K562 (cell line): ENCODE results near the gene FBRS. TPM values are rescaled to one million over a fixed set of nuclear protein-coding genes. Genes with fewer than 3 reads are reported as not detected.

Experiments used
- CCNT2 ChIP-seq: IDR thresholded peaks from 2 replicates; pipeline ENCODE4 v1.6.1; 2011; ENCODE audit warnings: borderline replicate concordance, low read depth, mild to moderate bottlenecking, moderate library complexity, mixed read lengths, low read length; ENCODE audit not compliant: insufficient read length; ENCODE audit errors: extremely low read depth
- DDX20 ChIP-seq: fragments of 450-650 bp; IDR thresholded peaks from 2 replicates; pipeline ENCODE4 v1.6.1; 2016; ENCODE audit warnings: missing genetic modification characterization, low read depth, mild to moderate bottlenecking, missing compliant biosample characterization, moderate library complexity
- ETS2 ChIP-seq: IDR thresholded peaks from 2 replicates; pipeline ENCODE4 v1.6.1; 2016; ENCODE audit warnings: borderline replicate concordance, missing genetic modification characterization, mild to moderate bottlenecking, moderate library complexity, missing compliant biosample characterization; ENCODE audit not compliant: poor library complexity, severe bottlenecking
- EWSR1 ChIP-seq: fragments of 450-650 bp; IDR thresholded peaks from 2 replicates; pipeline ENCODE4 v1.6.1; 2018; ENCODE audit warnings: borderline replicate concordance, mild to moderate bottlenecking, low read depth, moderate library complexity; ENCODE audit not compliant: partially characterized antibody
- GTF2E2 ChIP-seq: fragments of 200-800 bp; sonication (Bioruptor generic); IDR thresholded peaks from 2 replicates; pipeline ENCODE4 v1.6.1; 2016; ENCODE audit warnings: missing genetic modification characterization, missing compliant biosample characterization
- HINFP ChIP-seq: fragments of 450-650 bp; conservative IDR thresholded peaks from 2 replicates; pipeline ENCODE4 v1.6.1; 2016; ENCODE audit warnings: missing genetic modification characterization, low read depth, mild to moderate bottlenecking, control low read depth, missing compliant biosample characterization
- HNRNPK ChIP-seq: fragments of 200-400 bp; formaldehyde crosslinking; IDR thresholded peaks from one replicate; pipeline ENCODE4 v1.6.1; 2018; ENCODE audit warnings: mild to moderate bottlenecking, low read depth, low read length; ENCODE audit not compliant: poor library complexity, severe bottlenecking
- KHSRP ChIP-seq: fragments of 450-650 bp; IDR thresholded peaks from 2 replicates; pipeline ENCODE4 v1.6.1; 2017
- KLF6 ChIP-seq: fragments of 250-450 bp; sonication (Bioruptor Pico); IDR thresholded peaks from 2 replicates; pipeline ENCODE4 v1.4.0; 2020; ENCODE audit warnings: mild to moderate bottlenecking, moderate library complexity, borderline replicate concordance
- MCM3 ChIP-seq: fragments of 450-650 bp; IDR thresholded peaks from 2 replicates; pipeline ENCODE4 v1.6.1; 2016
- MED1 ChIP-seq: sonication (generic); formaldehyde crosslinking; IDR thresholded peaks from 2 replicates; pipeline ENCODE4 v1.8.1; 2023; ENCODE audit warnings: missing genetic modification reagents, borderline replicate concordance
- MEIS2 ChIP-seq: fragments of 450-650 bp; IDR thresholded peaks from 2 replicates; pipeline ENCODE4 v1.6.1; 2014; ENCODE audit warnings: mild to moderate bottlenecking; ENCODE audit not compliant: partially characterized antibody
- MYC ChIP-seq, 2 experiments: fragments of 250-450 bp in 1 of 2; sonication (Bioruptor Pico) in 1 of 2; IDR thresholded peaks; 2 replicates each; pipeline versions ENCODE4 v1.5.1 to v1.6.1; 2012 to 2021; ENCODE audit warnings: low read depth in 2 of 2, borderline replicate concordance in 1 of 2, improper control_type of control experiment in 1 of 2, low read length in 1 of 2, mild to moderate bottlenecking in 1 of 2, moderate library complexity in 1 of 2
- NFE2L1 ChIP-seq: fragments of 450-650 bp; IDR thresholded peaks from 2 replicates; pipeline ENCODE4 v1.6.1; 2016; ENCODE audit warnings: missing genetic modification characterization, low read depth, mild to moderate bottlenecking, missing compliant biosample characterization, moderate library complexity, borderline replicate concordance
- RBM34 ChIP-seq: fragments of 200-400 bp; formaldehyde crosslinking; IDR thresholded peaks from 2 replicates; pipeline ENCODE4 v1.6.1; 2018; ENCODE audit warnings: low read length, borderline replicate concordance; ENCODE audit not compliant: insufficient read depth
- SPI1 ChIP-seq: IDR thresholded peaks from 2 replicates; pipeline ENCODE4 v1.6.1; 2011; ENCODE audit warnings: low read depth, low read length, control low read depth, borderline replicate concordance
- SREBF2 ChIP-seq: sonication (generic); formaldehyde crosslinking; IDR thresholded peaks from 2 replicates; pipeline ENCODE4 v1.4.0; 2020; ENCODE audit warnings: mild to moderate bottlenecking, missing genetic modification reagents
- STAG1 ChIP-seq: sonication (generic); formaldehyde crosslinking; IDR thresholded peaks from 2 replicates; pipeline ENCODE4 v1.5.0; 2020; ENCODE audit warnings: missing genetic modification reagents, borderline replicate concordance
- ZBTB34 ChIP-seq: fragments of 250-450 bp; sonication (Bioruptor Pico); IDR thresholded peaks from 2 replicates; pipeline ENCODE4 v1.8.0; 2021; ENCODE audit warnings: mild to moderate bottlenecking, moderate library complexity
- ZNF175 ChIP-seq: fragments of 200-800 bp; sonication (Bioruptor generic); IDR thresholded peaks from 2 replicates; pipeline ENCODE4 v1.6.1; 2016; ENCODE audit warnings: low read depth, mild to moderate bottlenecking, missing genetic modification characterization, missing compliant biosample characterization
- ZNF232 ChIP-seq: sonication (generic); formaldehyde crosslinking; IDR thresholded peaks from 2 replicates; pipeline ENCODE4 v1.8.0; 2022; ENCODE audit warnings: mild to moderate bottlenecking, missing genetic modification reagents
- ZNF445 ChIP-seq: fragments of 250-450 bp; sonication (Bioruptor Pico); IDR thresholded peaks from 2 replicates; pipeline ENCODE4 v1.4.0; 2020; ENCODE audit warnings: low read depth, mild to moderate bottlenecking, moderate library complexity
- ZNF830 ChIP-seq: fragments of 250-450 bp; sonication (Bioruptor Pico); IDR thresholded peaks from 2 replicates; pipeline ENCODE4 v1.5.0; 2021; ENCODE audit warnings: mild to moderate bottlenecking
- ZZZ3 ChIP-seq: fragments of 450-650 bp; IDR thresholded peaks from 2 replicates; pipeline ENCODE4 v1.6.1; 2016; ENCODE audit warnings: antibody characterized with exemption, mild to moderate bottlenecking, moderate library complexity
- polyA plus RNA-seq, 8 experiments: library from polyadenylated mRNA; depleted of rRNA in 4 of 8; stranded (reverse) in 5 of 8; unstranded in 3 of 8; fragments of >200 nt; fragmentation: Nextera tagmentation in 2 of 8; fragmentation: Illumina TruSeq in 1 of 8; extraction: Ambion mirVana in 2 of 8; extraction: Trizol in 1 of 8; gene quantifications; 2 replicates each; pipeline versions ENCODE4 v1.2.1 to v1.2.3, GENCODE V29; 2011 to 2014; ENCODE audit warnings: inconsistent platforms in 1 of 8, missing spikeins in 1 of 8
- total RNA-seq, 7 experiments: library from RNA; depleted of rRNA in 6 of 7; stranded (reverse); fragments of >200 nt in 6 of 7; fragmentation: Illumina TruSeq in 2 of 7; extraction: Trizol in 2 of 7; gene quantifications; 2 replicates each; pipeline versions ENCODE4 v1.2.1 to v1.2.3, GENCODE V29; 2011 to 2021; ENCODE audit warnings: low replicate concordance in 1 of 7

The FBRS gene
- total and polyA plus RNA-seq, 9 of the 15 experiments (the other 6 are each of a cell fraction or from before 2014, with no cell fraction given): 0.32 to 59.5 (median 13.1) TPM

- TF ChIP-seq KHSRP (no peak), EWSR1 (no peak), ZNF830 (CRISPR knock-in tag) (no peak), ZNF175 (CRISPR knock-in tag) (peak; percentile 73), MYC (IDR thresholded peaks at IDR 0.05; ENCODE audit: low read depth, low read length) (peak; percentile 68; the same call in 1 of the 2 replicates), MYC (CRISPR knock-in tag; IDR thresholded peaks at IDR 0.05; ENCODE audit: borderline replicate concordance, low read depth) (no peak), SREBF2 (CRISPR knock-in tag) (no peak), HNRNPK (no peak), RBM34 (no peak), ZBTB34 (CRISPR knock-in tag) (no peak), GTF2E2 (tag) (peak; percentile 82), MCM3 (no peak), ZNF445 (no peak), CCNT2 (no peak), ZZZ3 (no peak), NFE2L1 (tag) (no peak), MED1 (CRISPR knock-in tag) (no peak), HINFP (tag) (no peak), DDX20 (tag) (no peak), ZNF232 (CRISPR knock-in tag) (no peak), STAG1 (no peak), MEIS2 (no peak), SPI1 (no peak), ETS2 (tag) (no peak), KLF6 (CRISPR knock-in tag) (peak; percentile 66; the same call in 1 of the 2 replicates)
Observed at GRCh38 chr16:30609926-30610839, 48.0 kb upstream of the FBRS start, which contains the start of gene ZNF689 (continued).
